HEK293 (cell line): ENCODE data around the gene FAM171A1.

Experiments
- CTCF ChIA-PET: fragments of 350-600 bp; formaldehyde crosslinking; extraction: SDS; loops from one replicate; lab custom pipeline; 2021; ENCODE audit warnings: antibody characterized with exemption; lab: Yijun Ruan, JAX
- POLR2A ChIA-PET: fragments of 300-600 bp; formaldehyde crosslinking; extraction: SDS; loops from one replicate; lab custom pipeline; 2020; ENCODE audit warnings: antibody characterized with exemption, inconsistent platforms; lab: Yijun Ruan, JAX
- H3K27ac ChIP-seq: fragments of 200-500 bp; sonication (Bioruptor generic); 2 replicates; pipeline ENCODE4 v1.5.1; 2014; ENCODE audit warnings: low read depth, low read length, control low read depth, inconsistent platforms; ENCODE audit errors: extremely low read depth
- H3K36me3 ChIP-seq, 2 experiments: fragments of 200-500 bp in 1 of 2; sonication (Bioruptor generic) in 1 of 2; 1 replicate in 1 of 2; 2 replicates in 1 of 2; pipeline ENCODE4 v1.5.1; 2014 to 2017; ENCODE audit warnings: inconsistent platforms in 2 of 2, low read length in 2 of 2; ENCODE audit not compliant: control insufficient read depth in 2 of 2, insufficient read depth in 1 of 2
- H3K4me1 ChIP-seq: fragments of 200-500 bp; sonication (Bioruptor generic); 2 replicates; pipeline ENCODE4 v1.5.1; 2014; ENCODE audit warnings: mild to moderate bottlenecking, low read length, inconsistent platforms; ENCODE audit not compliant: control insufficient read depth, insufficient read depth
- H3K4me3 ChIP-seq: 2 replicates; pipeline ENCODE4 v1.5.1; 2011; ENCODE audit warnings: low read depth, mild to moderate bottlenecking, control low read depth, low read length, moderate library complexity
- H3K9me3 ChIP-seq: fragments of 200-500 bp; sonication (Bioruptor generic); 2 replicates; pipeline ENCODE4 v1.5.1; 2014; ENCODE audit warnings: low read depth, low read length, inconsistent platforms; ENCODE audit not compliant: control insufficient read depth, insufficient read depth
- BCL6B ChIP-seq: fragments of 450-650 bp; formaldehyde crosslinking; IDR thresholded peaks from 2 replicates; pipeline ENCODE4 v1.5.1; 2017; ENCODE audit warnings: missing biosample characterization, missing genetic modification characterization
- CTCF ChIP-seq: fragments of 450-650 bp; formaldehyde crosslinking; IDR thresholded peaks from 2 replicates; pipeline ENCODE4 v1.5.1; 2016; ENCODE audit warnings: missing biosample characterization, missing genetic modification characterization
- GLIS1 ChIP-seq: fragments of 450-650 bp; formaldehyde crosslinking; IDR thresholded peaks from 2 replicates; pipeline ENCODE4 v1.5.1; 2016; ENCODE audit warnings: missing biosample characterization, missing genetic modification characterization
- ZBTB11 ChIP-seq: fragments of 450-650 bp; formaldehyde crosslinking; conservative IDR thresholded peaks from 2 replicates; pipeline ENCODE4 v1.5.1; 2016; ENCODE audit warnings: low read depth, missing biosample characterization, missing genetic modification characterization
- ZFP37 ChIP-seq: fragments of 450-650 bp; formaldehyde crosslinking; IDR thresholded peaks from 2 replicates; pipeline ENCODE4 v1.5.1; 2016; ENCODE audit warnings: missing biosample characterization, missing genetic modification characterization
- ZFP41 ChIP-seq: fragments of 450-650 bp; formaldehyde crosslinking; IDR thresholded peaks from 2 replicates; pipeline ENCODE4 v1.5.1; 2016; ENCODE audit warnings: missing biosample characterization, missing genetic modification characterization, borderline replicate concordance
- ZNF140 ChIP-seq: fragments of 450-650 bp; formaldehyde crosslinking; IDR thresholded peaks from 2 replicates; pipeline ENCODE4 v1.5.1; 2016; ENCODE audit warnings: missing biosample characterization, missing genetic modification characterization
- ZNF155 ChIP-seq: fragments of 450-650 bp; formaldehyde crosslinking; IDR thresholded peaks from 2 replicates; pipeline ENCODE4 v1.5.1; 2016; ENCODE audit warnings: missing biosample characterization, missing genetic modification characterization
- ZNF169 ChIP-seq: fragments of 450-650 bp; formaldehyde crosslinking; IDR thresholded peaks from 2 replicates; pipeline ENCODE4 v1.5.1; 2016; ENCODE audit warnings: missing biosample characterization, missing genetic modification characterization
- ZNF280C ChIP-seq: fragments of 450-650 bp; formaldehyde crosslinking; IDR thresholded peaks from 2 replicates; pipeline ENCODE4 v1.5.1; 2016; ENCODE audit warnings: missing biosample characterization, missing genetic modification characterization
- ZNF398 ChIP-seq: fragments of 450-650 bp; formaldehyde crosslinking; IDR thresholded peaks from 2 replicates; pipeline ENCODE4 v1.5.1; 2017; ENCODE audit warnings: missing biosample characterization, missing genetic modification characterization
- ZNF544 ChIP-seq: fragments of 450-650 bp; formaldehyde crosslinking; IDR thresholded peaks from 2 replicates; pipeline ENCODE4 v1.5.0; 2017; ENCODE audit warnings: missing biosample characterization, missing genetic modification characterization
- ZNF548 ChIP-seq: fragments of 450-650 bp; formaldehyde crosslinking; IDR thresholded peaks from 2 replicates; pipeline ENCODE4 v1.5.1; 2016; ENCODE audit warnings: missing biosample characterization, missing genetic modification characterization
- ZNF610 ChIP-seq: fragments of 450-650 bp; formaldehyde crosslinking; IDR thresholded peaks from 2 replicates; pipeline ENCODE4 v1.5.1; 2016; ENCODE audit warnings: missing biosample characterization, missing genetic modification characterization, borderline replicate concordance
- ZNF843 ChIP-seq: fragments of 450-650 bp; formaldehyde crosslinking; IDR thresholded peaks from 2 replicates; pipeline ENCODE4 v1.5.1; 2016; ENCODE audit warnings: missing biosample characterization, missing genetic modification characterization

FAM171A1 gene

GRCh38 chr10:15311569-15312280, 59.4 kb downstream of the FAM171A1 start:
- no peak overlapping the region for H3K4me3 ChIP-seq
- H3K36me3 ChIP-seq = no peaks in the 10 kb centered on the region; a peak in 2 of 3 replicates
- H3K9me3 ChIP-seq = no peaks in the 10 kb centered on the region
- H3K4me1 ChIP-seq = no peaks in the 10 kb centered on the region
- no peak for TF ChIP-seq ZFP41 (tag by site-specific recombination)
- TF ChIP-seq ZNF843 (tag by site-specific recombination) = no peak
- no peak for TF ChIP-seq ZNF548
- TF ChIP-seq ZNF280C = no peak
- TF ChIP-seq ZNF398 = no peak
- TF ChIP-seq ZNF544 (tag by site-specific recombination) = no peak
- TF ChIP-seq CTCF (tag by site-specific recombination) = no peak
- TF ChIP-seq ZNF155 (tag by site-specific recombination) = no peak
- no peak for TF ChIP-seq ZBTB11 (tag by site-specific recombination)
- no peak for TF ChIP-seq GLIS1 (tag by site-specific recombination)
- TF ChIP-seq ZNF610 = no peak
- TF ChIP-seq ZFP37 (tag by site-specific recombination) = no peak
- TF ChIP-seq BCL6B (tag by site-specific recombination) = no peak
- no peak for TF ChIP-seq ZNF169 (tag by site-specific recombination)
- TF ChIP-seq ZNF140 = no peak
- CTCF ChIA-PET = no interaction called here
- no peak overlapping the region for H3K27ac ChIP-seq
- POLR2A ChIA-PET = no interaction called here
